Astrocyte (in vitro differentiated cells and primary cell): Measurements from ENCODE around the gene TRAPPC14. TPM values are rescaled to one million over a fixed set of nuclear protein-coding genes. Genes with fewer than 3 reads are reported as not detected.
"Not testable (repeated sequence)": the region's sequence is repeated elsewhere in the genome, so short reads cannot be mapped to it uniquely, and the experiment has no call there.

Experiments used
- DNase-seq: peaks from one replicate; pipeline ENCODE4 v3.0.0-alpha.2; 2010; ENCODE audit warnings: low read depth
- FAIRE-seq: peaks from 2 replicates; lab custom pipeline; 2011; peaks lifted over from hg19 to GRCh38; lab: Jason Lieb, UNC
- H2AFZ ChIP-seq: 2 replicates; pipeline ENCODE4 v1.6.0; 2012; ENCODE audit warnings: low read depth, low read length, inconsistent platforms
- H3K27ac ChIP-seq: 2 replicates; pipeline ENCODE4 v1.5.1; 2011; ENCODE audit warnings: low read depth, low read length, inconsistent platforms
- H3K27me3 ChIP-seq: 2 replicates; pipeline ENCODE4 v1.6.0; 2011; ENCODE audit warnings: low read length, inconsistent platforms; ENCODE audit not compliant: insufficient read depth
- H3K36me3 ChIP-seq: 2 replicates; pipeline ENCODE4 v1.5.1; 2011; ENCODE audit warnings: low read length, inconsistent platforms; ENCODE audit not compliant: insufficient read depth
- H3K4me1 ChIP-seq: 2 replicates; pipeline ENCODE4 v1.5.1; 2011; ENCODE audit warnings: low read length, inconsistent platforms; ENCODE audit not compliant: insufficient read depth
- H3K4me2 ChIP-seq: 2 replicates; pipeline ENCODE4 v1.6.0; 2012; ENCODE audit warnings: low read length, inconsistent platforms
- H3K4me3 ChIP-seq: 2 replicates; pipeline ENCODE4 v1.5.1; 2011; ENCODE audit warnings: low read depth, mild to moderate bottlenecking, low read length, inconsistent platforms; ENCODE audit not compliant: insufficient read depth
- H3K79me2 ChIP-seq: 2 replicates; pipeline ENCODE4 v1.6.0; 2012; ENCODE audit warnings: mild to moderate bottlenecking, low read length, inconsistent platforms; ENCODE audit not compliant: insufficient read depth
- H3K9ac ChIP-seq: 2 replicates; pipeline ENCODE4 v1.6.0; 2012; ENCODE audit warnings: mild to moderate bottlenecking, low read length, inconsistent platforms
- H3K9me3 ChIP-seq: 2 replicates; pipeline ENCODE4 v1.5.1; 2012; ENCODE audit warnings: low read depth, mild to moderate bottlenecking, low read length, inconsistent platforms; ENCODE audit not compliant: insufficient read depth
- H4K20me1 ChIP-seq: 2 replicates; pipeline ENCODE4 v1.6.0; 2012; ENCODE audit warnings: low read length, inconsistent platforms; ENCODE audit not compliant: insufficient read depth
- H3K27ac Mint-ChIP-seq: one replicate; pipeline ENCODE4 v1.8.0; 2021; ENCODE audit warnings: mild to moderate bottlenecking, mixed read lengths; ENCODE audit not compliant: unreplicated experiment
- H3K27me3 Mint-ChIP-seq: one replicate; pipeline ENCODE4 v1.8.0; 2021; ENCODE audit warnings: low read depth, mixed read lengths; ENCODE audit not compliant: unreplicated experiment
- H3K36me3 Mint-ChIP-seq: one replicate; pipeline ENCODE4 v1.8.0; 2021; ENCODE audit warnings: low read depth, mixed read lengths; ENCODE audit not compliant: unreplicated experiment
- H3K4me1 Mint-ChIP-seq: one replicate; pipeline ENCODE4 v1.8.0; 2021; ENCODE audit warnings: low read depth, mixed read lengths; ENCODE audit not compliant: unreplicated experiment
- H3K4me3 Mint-ChIP-seq: one replicate; pipeline ENCODE4 v1.8.0; 2021; ENCODE audit warnings: mild to moderate bottlenecking, moderate library complexity, mixed read lengths; ENCODE audit not compliant: unreplicated experiment
- H3K9me3 Mint-ChIP-seq: one replicate; pipeline ENCODE4 v1.8.0; 2021; ENCODE audit warnings: mild to moderate bottlenecking, mixed read lengths; ENCODE audit not compliant: unreplicated experiment
- EZH2 ChIP-seq: IDR thresholded peaks from 2 replicates; pipeline ENCODE4 v1.6.1; 2012; ENCODE audit warnings: mild to moderate bottlenecking, low read length, inconsistent platforms; ENCODE audit not compliant: insufficient read depth
- total RNA-seq: library from RNA; stranded (reverse); gene quantifications from 2 replicates; pipeline ENCODE4 v1.2.1, GENCODE V29; 2021
- TF ChIP-seq, protein P1 (sequence below): IDR thresholded peaks from 2 replicates; pipeline ENCODE4 v1.5.1; 2011; ENCODE audit warnings: low read depth, mild to moderate bottlenecking, inconsistent platforms, low read length, moderate library complexity; ENCODE audit not compliant: insufficient read depth

TRAPPC14 gene
- total RNA-seq, 1 donor from 2014 or later = 18.7 TPM

DNA sequence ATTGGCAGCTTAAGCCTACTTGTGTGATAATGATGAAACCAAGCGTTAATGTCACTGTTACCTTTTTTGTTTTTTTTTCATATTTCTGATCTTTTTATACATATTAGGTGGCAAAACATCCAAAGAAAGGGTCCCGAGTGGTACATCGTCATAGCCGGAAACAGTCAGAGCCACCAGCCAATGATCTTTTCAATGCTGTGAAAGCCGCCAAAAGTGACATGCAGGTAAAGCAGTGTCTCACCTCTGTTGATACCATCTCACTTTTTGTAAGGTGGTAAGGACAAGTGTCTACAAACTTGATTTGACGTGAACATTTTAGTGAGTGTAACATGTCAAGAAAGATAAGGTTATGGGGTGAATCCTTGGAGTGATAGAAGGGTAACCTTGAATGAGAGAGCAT lies 24.1 kb upstream of the TRAPPC14 start:
- H3K9me3 ChIP-seq, H4K20me1 ChIP-seq, H3K4me1 ChIP-seq, H3K4me1 Mint-ChIP-seq, H3K36me3 ChIP-seq, H3K27ac ChIP-seq, H3K27me3 ChIP-seq, H3K4me3 Mint-ChIP-seq, H3K9ac ChIP-seq, H3K4me3 ChIP-seq, H3K27ac Mint-ChIP-seq, H3K9me3 Mint-ChIP-seq, H3K79me2 ChIP-seq, H3K4me2 ChIP-seq, H2AFZ ChIP-seq, H3K36me3 Mint-ChIP-seq, FAIRE-seq, DNase-seq: not testable (repeated sequence)
- H3K27me3 Mint-ChIP-seq = peaks cover 12% of the 10 kb centered on the region

DNA sequence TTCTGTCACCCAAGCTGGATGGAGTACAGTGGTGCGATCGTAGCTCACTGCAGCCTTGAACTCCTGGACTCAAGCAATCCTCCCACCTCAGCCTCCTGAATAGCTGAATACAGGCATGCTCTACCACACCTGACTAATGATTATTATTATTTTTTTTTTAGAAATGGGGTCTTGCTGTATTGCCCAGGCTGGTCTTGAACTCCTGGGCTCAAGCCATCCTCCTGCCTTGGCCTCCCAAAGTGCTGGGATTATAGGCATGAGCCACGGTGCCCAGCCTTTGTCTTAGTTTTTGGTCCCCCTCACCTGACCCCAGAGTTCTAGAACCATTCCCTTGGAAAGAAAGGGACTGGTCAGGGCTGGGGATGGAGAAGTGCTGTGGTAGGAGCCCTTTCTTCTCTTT lies 21.6 kb upstream of the TRAPPC14 start:
- not testable (repeated sequence) for H2AFZ ChIP-seq, H3K4me3 ChIP-seq, H3K27ac ChIP-seq, H3K27me3 ChIP-seq, H3K27ac Mint-ChIP-seq, H3K9me3 ChIP-seq, H3K36me3 ChIP-seq, H3K36me3 Mint-ChIP-seq, H4K20me1 ChIP-seq, H3K4me1 Mint-ChIP-seq, H3K9me3 Mint-ChIP-seq, DNase-seq, H3K4me1 ChIP-seq, H3K4me2 ChIP-seq, H3K4me3 Mint-ChIP-seq, H3K9ac ChIP-seq, FAIRE-seq
- H3K27me3 Mint-ChIP-seq = peaks cover 24% of the 10 kb centered on the region
- peaks cover 16% of the 10 kb centered on the region for H3K79me2 ChIP-seq

DNA sequence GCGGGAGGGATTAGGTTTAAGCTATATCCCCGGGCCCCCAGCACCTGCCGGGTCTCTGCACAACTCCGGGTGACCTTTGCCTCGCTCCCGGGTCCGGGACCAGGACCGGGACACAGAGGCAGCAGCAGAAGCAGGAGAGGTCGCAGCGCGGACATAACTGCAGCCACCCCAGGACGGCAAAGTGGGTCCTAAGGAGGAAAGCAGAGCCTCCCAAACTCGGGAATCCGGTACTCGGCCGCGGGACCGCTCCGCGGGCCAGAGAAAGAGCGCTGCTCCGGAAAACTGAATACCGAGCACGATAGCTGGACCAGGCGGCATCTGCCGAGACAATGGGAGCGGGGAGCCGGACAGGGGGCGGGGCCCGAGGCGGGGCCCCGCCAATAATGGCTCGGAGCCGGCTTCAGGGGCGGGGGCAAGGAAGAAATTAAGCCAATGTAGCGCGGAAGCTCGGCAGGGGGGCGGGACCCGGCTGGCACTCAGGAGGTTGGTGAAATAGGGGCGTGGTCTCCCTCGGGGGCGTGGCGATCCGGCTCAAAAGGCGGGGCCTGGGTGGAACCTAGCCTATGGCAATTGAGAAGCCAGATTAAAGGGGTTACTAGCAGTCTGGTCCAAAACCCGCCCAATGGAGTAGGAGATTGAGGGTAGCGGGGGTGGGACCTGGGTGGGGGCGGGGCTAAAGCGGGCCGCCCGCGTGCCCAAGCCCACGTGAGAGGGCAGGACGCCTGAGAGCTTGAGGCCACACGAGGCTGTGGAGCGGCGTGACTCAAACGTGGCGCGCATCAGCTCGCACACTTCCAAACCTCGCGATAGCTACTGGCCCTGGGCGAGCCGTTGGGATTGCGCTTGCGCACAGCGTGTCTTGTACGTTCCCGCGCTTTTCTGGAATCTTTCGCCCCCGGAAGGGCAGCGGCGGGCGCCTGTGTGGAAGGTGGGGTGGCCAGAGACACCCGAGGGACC lies 18.8 kb upstream of the TRAPPC14 start, which contains the start of the genes GPC2 and STAG3:
TSS of gene GPC2 (minus strand) at position 337 of the 957 bp plus-strand sequence. CDS start at position 155, 182 bp downstream.
TSS of gene STAG3 (plus strand) at position 874 of the 957 bp plus-strand sequence. CDS start 2,639 bp downstream, outside the sequence.
- no peaks in the 10 kb centered on the region for H3K9me3 Mint-ChIP-seq

More for the DNA sequence above, 18.8 kb upstream of the TRAPPC14 start, which contains the start of the genes GPC2 and STAG3:
- Mint-ChIP-seq H3K27me3 (peaks cover 44% of the 10 kb centered on the region), H3K27ac (no peak within 1 kb of the TSS), H3K4me1 (peaks cover 2% of the 10 kb centered on the region), H3K4me3 (peak within 1 kb of the TSS; percentile 89), H3K36me3 (peaks cover 8% of the 10 kb centered on the region)
- Histone ChIP-seq H3K27me3 (no peaks in the 10 kb centered on the region), H3K4me1 (no peaks in the 10 kb centered on the region), H3K79me2 (peaks cover 16% of the 10 kb centered on the region), H3K27ac (peak within 1 kb of the TSS; percentile 50), H3K9me3 (peaks cover 6% of the 10 kb centered on the region), H3K36me3 (no peaks in the 10 kb centered on the region), H3K4me2 (peak within 1 kb of the TSS; percentile 99), H3K4me3 (peak within 1 kb of the TSS; percentile 92), H4K20me1 (peaks cover 16% of the 10 kb centered on the region), H3K9ac (peak within 1 kb of the TSS; percentile 91), H2AFZ (peak within 1 kb of the TSS; percentile 97)
- no peak for TF ChIP-seq EZH2
- TF ChIP-seq, protein P1, sequence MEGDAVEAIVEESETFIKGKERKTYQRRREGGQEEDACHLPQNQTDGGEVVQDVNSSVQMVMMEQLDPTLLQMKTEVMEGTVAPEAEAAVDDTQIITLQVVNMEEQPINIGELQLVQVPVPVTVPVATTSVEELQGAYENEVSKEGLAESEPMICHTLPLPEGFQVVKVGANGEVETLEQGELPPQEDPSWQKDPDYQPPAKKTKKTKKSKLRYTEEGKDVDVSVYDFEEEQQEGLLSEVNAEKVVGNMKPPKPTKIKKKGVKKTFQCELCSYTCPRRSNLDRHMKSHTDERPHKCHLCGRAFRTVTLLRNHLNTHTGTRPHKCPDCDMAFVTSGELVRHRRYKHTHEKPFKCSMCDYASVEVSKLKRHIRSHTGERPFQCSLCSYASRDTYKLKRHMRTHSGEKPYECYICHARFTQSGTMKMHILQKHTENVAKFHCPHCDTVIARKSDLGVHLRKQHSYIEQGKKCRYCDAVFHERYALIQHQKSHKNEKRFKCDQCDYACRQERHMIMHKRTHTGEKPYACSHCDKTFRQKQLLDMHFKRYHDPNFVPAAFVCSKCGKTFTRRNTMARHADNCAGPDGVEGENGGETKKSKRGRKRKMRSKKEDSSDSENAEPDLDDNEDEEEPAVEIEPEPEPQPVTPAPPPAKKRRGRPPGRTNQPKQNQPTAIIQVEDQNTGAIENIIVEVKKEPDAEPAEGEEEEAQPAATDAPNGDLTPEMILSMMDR = no peak
- no peak for FAIRE-seq
- DNase-seq = peak; percentile 81
